ENCODE data around the gene TMEM238L. TPM values are rescaled to one million over a fixed set of nuclear protein-coding genes. Genes with fewer than 3 reads are reported as not detected.

The TMEM238L gene
- total and polyA plus RNA-seq, 2 donors (not counting 3 experiments of a cell fraction or from before 2014, with no cell fraction given), result not detected

GRCh38 chr17:10824874-10825273 lies 21.0 kb upstream of the TMEM238L start:
- no peaks in the 10 kb centered on the region for H3K9me3 ChIP-seq (replicated peaks; ENCODE audit: control insufficient read depth, insufficient read depth, low read length)
- ChIA-PET CTCF (no interaction called here), POLR2A (no interaction called here)
- no peak overlapping the region for H3K4me2 ChIP-seq (ENCODE audit: insufficient read depth, low read length)
- dilution Hi-C loops (cut with MboI; ENCODE audit: extremely low pct_ligation_motif_present, low sequenced_read_pairs), result no loop called here
- no peaks in the 10 kb centered on the region for H3K4me1 ChIP-seq (ENCODE audit: control insufficient read depth, extremely low read depth, insufficient read depth, low read length)
- no peak overlapping the region for H3K27ac ChIP-seq (ENCODE audit: insufficient read depth, low read depth, low read length)
- BruUV-seq (replicated peaks), result no TSS peak
- no peaks in the 10 kb centered on the region for H3K79me2 ChIP-seq (ENCODE audit: control insufficient read depth, insufficient read depth, low read length)
- H3K36me3 ChIP-seq (ENCODE audit: control insufficient read depth in 2 of 2, extremely low read depth in 1 of 2, insufficient read depth in 2 of 2, low read length in 2 of 2), result no peaks in the 10 kb centered on the region
- H4K20me1 ChIP-seq (replicated peaks; ENCODE audit: control insufficient read depth, extremely low read depth, insufficient read depth, low read length), result no peaks in the 10 kb centered on the region
- no peak for FAIRE-seq
- intact Hi-C loops (cut with micrococcal nuclease), result no loop called here
- H3K9me1 ChIP-seq (replicated peaks; ENCODE audit: control insufficient read depth, extremely low read depth, insufficient read depth, low read length), result no peaks in the 10 kb centered on the region
- TF ChIP-seq GATA2 (IDR thresholded peaks at IDR 0.05; ENCODE audit: insufficient read depth, insufficient read length, low read depth, low read length), result no peak
- TF ChIP-seq MYC (IDR thresholded peaks at IDR 0.05; ENCODE audit: low read depth, low read length), result no peak
- TF ChIP-seq POLR2A (IDR thresholded peaks at IDR 0.05; ENCODE audit: low read depth, low read length), result no peak
- TF ChIP-seq FOS (IDR thresholded peaks at IDR 0.05; ENCODE audit: borderline replicate concordance, insufficient read depth, low read length), result no peak
- no peak for TF ChIP-seq MAX (IDR thresholded peaks at IDR 0.05; ENCODE audit: insufficient read depth, insufficient read length)
- TF ChIP-seq POLR2AphosphoS5 (IDR thresholded peaks at IDR 0.05; ENCODE audit: insufficient read depth, low read depth, low read length), result no peak
- H2AFZ ChIP-seq (ENCODE audit: low read depth, low read length), result no peak overlapping the region
- DNase-seq (ENCODE audit: low read depth, low spot score), result no peak
- H3K27me3 ChIP-seq (ENCODE audit: control insufficient read depth in 2 of 2, insufficient read depth in 2 of 2, low read length in 2 of 2), result no peaks in the 10 kb centered on the region
- no peak overlapping the region for H3K9ac ChIP-seq (replicated peaks; ENCODE audit: extremely low read depth, insufficient read depth, low read length)
- no peak overlapping the region for H3K4me3 ChIP-seq (replicated peaks in 1 of 3; ENCODE audit: insufficient read depth in 1 of 3, low read depth in 1 of 3, low read length in 3 of 3)

DNA sequence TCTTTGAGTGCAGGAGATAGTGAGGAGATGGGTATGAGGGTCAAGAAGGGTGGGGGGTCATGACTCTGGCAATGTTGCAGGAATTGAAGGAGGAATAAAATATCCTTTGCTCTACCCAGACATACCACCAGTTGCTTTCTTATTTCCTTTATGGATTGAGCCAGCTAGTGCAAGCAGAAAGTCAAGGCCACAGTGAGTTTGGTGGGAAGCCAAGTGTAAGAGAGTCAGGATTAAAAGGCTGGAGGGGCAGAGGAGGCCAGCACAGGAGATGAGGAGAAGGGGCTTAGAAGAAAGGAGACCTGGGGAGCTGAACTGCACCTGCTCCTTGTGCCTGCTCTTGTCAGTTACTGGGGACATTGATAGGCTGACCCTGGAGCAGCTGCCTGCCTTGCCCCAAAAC lies 17.9 kb upstream of the TMEM238L start:
- H3K27ac ChIP-seq (ENCODE audit: insufficient read depth, low read depth, low read length), result no peak overlapping the region
- H3K4me1 ChIP-seq (ENCODE audit: control insufficient read depth, extremely low read depth, insufficient read depth, low read length), result no peaks in the 10 kb centered on the region
- intact Hi-C loops (cut with micrococcal nuclease) (no loop called here), dilution Hi-C loops (cut with MboI; ENCODE audit: extremely low pct_ligation_motif_present, low sequenced_read_pairs) (no loop called here)
- no peaks in the 10 kb centered on the region for H3K9me1 ChIP-seq (replicated peaks; ENCODE audit: control insufficient read depth, extremely low read depth, insufficient read depth, low read length)
- H3K9ac ChIP-seq (replicated peaks; ENCODE audit: extremely low read depth, insufficient read depth, low read length), result no peak overlapping the region
- DNase-seq (ENCODE audit: low read depth, low spot score) (no peak), FAIRE-seq (no peak)
- POLR2A ChIA-PET, result no interaction called here
- TF ChIP-seq CTCF (IDR thresholded peaks at IDR 0.05; ENCODE audit: extremely low read depth in 1 of 2, insufficient read depth in 1 of 2, low read depth in 1 of 2, low read length in 2 of 2) (no peak), EZH2 (IDR thresholded peaks at IDR 0.05; ENCODE audit: borderline replicate concordance, low read depth, low read length, severe bottlenecking) (no peak), MYC (IDR thresholded peaks at IDR 0.05; ENCODE audit: low read depth, low read length) (no peak), FOS (IDR thresholded peaks at IDR 0.05; ENCODE audit: borderline replicate concordance, insufficient read depth, low read length) (no peak), POLR2AphosphoS5 (IDR thresholded peaks at IDR 0.05; ENCODE audit: insufficient read depth, low read depth, low read length) (no peak), POLR2A (IDR thresholded peaks at IDR 0.05; ENCODE audit: low read depth, low read length) (no peak), GATA2 (IDR thresholded peaks at IDR 0.05; ENCODE audit: insufficient read depth, insufficient read length, low read depth, low read length) (no peak), JUN (IDR thresholded peaks at IDR 0.05; ENCODE audit: borderline replicate concordance, insufficient read depth, insufficient read length, low read depth) (no peak), MAX (IDR thresholded peaks at IDR 0.05; ENCODE audit: insufficient read depth, insufficient read length) (no peak)
- BruUV-seq (replicated peaks), result no TSS peak
- no peaks in the 10 kb centered on the region for H4K20me1 ChIP-seq (replicated peaks; ENCODE audit: control insufficient read depth, extremely low read depth, insufficient read depth, low read length)
- H3K79me2 ChIP-seq (ENCODE audit: control insufficient read depth, insufficient read depth, low read length), result no peaks in the 10 kb centered on the region
- no peaks in the 10 kb centered on the region for H3K36me3 ChIP-seq (ENCODE audit: control insufficient read depth in 2 of 2, extremely low read depth in 1 of 2, insufficient read depth in 2 of 2, low read length in 2 of 2)
- H2AFZ ChIP-seq (ENCODE audit: low read depth, low read length), result no peak overlapping the region
- no peaks in the 10 kb centered on the region for H3K9me3 ChIP-seq (replicated peaks; ENCODE audit: control insufficient read depth, insufficient read depth, low read length)
- CTCF ChIA-PET, result no interaction called here
- no peak overlapping the region for H3K4me2 ChIP-seq (ENCODE audit: insufficient read depth, low read length)
- H3K27me3 ChIP-seq (ENCODE audit: control insufficient read depth in 2 of 2, insufficient read depth in 2 of 2, low read length in 2 of 2), result no peaks in the 10 kb centered on the region
- H3K4me3 ChIP-seq (replicated peaks in 1 of 3; ENCODE audit: insufficient read depth in 1 of 3, low read depth in 1 of 3, low read length in 3 of 3), result no peak overlapping the region

Data from endothelial cell of umbilical vein (primary cell).